Muscle of back (tissue), 13 donors: Measurements from ENCODE around the gene ALG11. TPM values are rescaled to one million over a fixed set of nuclear protein-coding genes. Genes with fewer than 3 reads are reported as not detected.
"Not testable (repeated sequence)": the region's sequence is repeated elsewhere in the genome, so short reads cannot be mapped to it uniquely, and the experiment has no call there.

ENCODE experiments used
- DNase-seq, 3 donors: peaks; one replicate each; pipeline versions ENCODE4 v3.0.0 to v3.0.0-alpha.2; 2013
- long read RNA-seq, 9 donors: transcript quantifications; one replicate each; lab custom pipeline, GENCODE V29; 2026
- polyA plus RNA-seq, 10 donors: library from polyadenylated mRNA; unstranded; fragments of 120-200 nt; gene quantifications; one replicate each; pipeline ENCODE4 v1.2.1, GENCODE V29; 2013; ENCODE audit not compliant: insufficient read length in 10 of 10

The ALG11 gene
- polyA plus RNA-seq, result 10 to 100 TPM; 12.4 to 27.6 (median 20.7) TPM
- long read RNA-seq, donor 1, transcript ALG11-202 (4 exons, 2,558 nt), result major isoform, 5 of 6 reads
- long read RNA-seq, donor 1, partial matches to known transcripts, result 0 of 6 reads
- long read RNA-seq, donor 1, other reads (novel, unspliced or antisense), result 0 of 6 reads
- long read RNA-seq, donor 2, full-length matches to known transcripts, result 7 of 13 reads
- long read RNA-seq, donor 2, partial matches to known transcripts, result 6 of 13 reads
- long read RNA-seq, donor 2, other reads (novel, unspliced or antisense), result 0 of 13 reads
- long read RNA-seq, donor 3, result 0 reads
- long read RNA-seq, donor 4, partial matches to known transcripts, result 5 of 8 reads
- long read RNA-seq, donor 4, other reads (novel, unspliced or antisense), result 0 of 8 reads
- long read RNA-seq, donor 5, partial matches to known transcripts, result 5 of 13 reads
- long read RNA-seq, donor 5, other reads (novel, unspliced or antisense), result 0 of 13 reads
- long read RNA-seq, donor 6, transcript ALG11-202 (4 exons, 2,558 nt), result major isoform, 5 of 7 reads
- long read RNA-seq, donor 6, partial matches to known transcripts, result 0 of 7 reads
- long read RNA-seq, donor 6, other reads (novel, unspliced or antisense), result 0 of 7 reads
- long read RNA-seq, donor 7, partial matches to known transcripts, result 6 of 12 reads
- long read RNA-seq, donor 7, other reads (novel, unspliced or antisense), result 0 of 12 reads
- long read RNA-seq, donor 8, partial matches to known transcripts, result 0 of 4 reads
- long read RNA-seq, donor 8, other reads (novel, unspliced or antisense), result 0 of 4 reads
- long read RNA-seq, donor 9, partial matches to known transcripts, result 0 of 1 reads
- long read RNA-seq, donor 9, other reads (novel, unspliced or antisense), result 0 of 1 reads

- DNase-seq, result peak; percentile 98 to 99 (median 99)
Observed at GRCh38 chr13:52011632-52012511, at the start of gene ALG11. TSS of gene ALG11 (plus strand) at chr13:52012398. CDS start at chr13:52012419, 21 bp downstream.

- no peak for DNase-seq
Observed at GRCh38 chr13:51966186-51966585, 46.0 kb upstream of the ALG11 start.

GRCh38 chr13:51967482-51968446 is 44.4 kb upstream of the ALG11 start:
- no peak for DNase-seq

GRCh38 chr13:51970349-51970748 is 41.8 kb upstream of the ALG11 start:
- DNase-seq, result no peak

GRCh38 chr13:51971520-51972426 is 40.4 kb upstream of the ALG11 start:
- no peak for DNase-seq

- DNase-seq, result no peak
Observed at GRCh38 chr13:51974482-51974881, 37.7 kb upstream of the ALG11 start.

GRCh38 chr13:51976423-51976822 is 35.8 kb upstream of the ALG11 start:
- DNase-seq, result no peak

- DNase-seq, result no peak
Observed at GRCh38 chr13:51976890-51977289, 35.3 kb upstream of the ALG11 start.

- DNase-seq, result no peak
Observed at GRCh38 chr13:51977625-51978024, 34.6 kb upstream of the ALG11 start.

GRCh38 chr13:51978796-51979556 is 33.2 kb upstream of the ALG11 start:
- peak in 1 of 3 donors; percentile 31 for DNase-seq

GRCh38 chr13:51980908-51981307 is 31.3 kb upstream of the ALG11 start:
- DNase-seq, result no peak

- no peak for DNase-seq
Observed at GRCh38 chr13:51981355-51981754, 30.8 kb upstream of the ALG11 start.

- not testable (repeated sequence) for DNase-seq
Observed at GRCh38 chr13:51983292-51983691, 28.9 kb upstream of the ALG11 start.

- not testable (repeated sequence) for DNase-seq
Observed at GRCh38 chr13:51984904-51985303, 27.3 kb upstream of the ALG11 start.

- no peak for DNase-seq
Observed at GRCh38 chr13:51988988-51989618, 23.1 kb upstream of the ALG11 start.

- no peak for DNase-seq
Observed at GRCh38 chr13:51993713-51994112, 18.5 kb upstream of the ALG11 start.

- DNase-seq, result no peak
Observed at GRCh38 chr13:51995677-51996551, 16.3 kb upstream of the ALG11 start.
